WTC11 (cell line): ENCODE data around the gene EEIG1. TPM values are rescaled to one million over a fixed set of nuclear protein-coding genes. Genes with fewer than 3 reads are reported as not detected.

ENCODE experiments used
- ATAC-seq: fragments of 200-7000 bp; cut with Tn5 transposase; 2 replicates; pipeline ENCODE4 v1.10.0; 2021; ENCODE audit warnings: mild to moderate bottlenecking, moderate library complexity
- CTCF ChIA-PET: fragments of 300-600 bp; sonication (Branson Sonifier 250); formaldehyde crosslinking; loops from one replicate; lab custom pipeline; 2021; ENCODE audit warnings: antibody characterized with exemption; lab: Charles Lee
- POLR2A ChIA-PET: fragments of 350-600 bp; sonication (Branson Sonifier 250); formaldehyde crosslinking; loops from one replicate; lab custom pipeline; 2021; ENCODE audit warnings: antibody characterized with exemption; lab: Charles Lee
- DNase-seq: peaks from one replicate; pipeline ENCODE4 v3.0.0; 2021; ENCODE audit warnings: low spot score
- H3K27ac Mint-ChIP-seq: 2 replicates; pipeline ENCODE4 v1.8.0; 2021; ENCODE audit warnings: mixed read lengths
- H3K27me3 Mint-ChIP-seq: 2 replicates; pipeline ENCODE4 v1.8.0; 2021; ENCODE audit warnings: low read depth, mild to moderate bottlenecking, moderate library complexity, mixed read lengths
- H3K36me3 Mint-ChIP-seq: 2 replicates; pipeline ENCODE4 v1.8.0; 2021; ENCODE audit warnings: mixed read lengths
- H3K4me1 Mint-ChIP-seq: 2 replicates; pipeline ENCODE4 v1.8.0; 2022; ENCODE audit warnings: mixed read lengths
- H3K4me3 Mint-ChIP-seq: 2 replicates; pipeline ENCODE4 v1.8.0; 2021; ENCODE audit warnings: mild to moderate bottlenecking, moderate library complexity, mixed read lengths
- H3K9me3 Mint-ChIP-seq: 2 replicates; pipeline ENCODE4 v1.8.0; 2021; ENCODE audit warnings: mixed read lengths
- ATF3 ChIP-seq: sonication (generic); formaldehyde crosslinking; conservative IDR thresholded peaks from 2 replicates; pipeline ENCODE4 v1.8.1; 2022; ENCODE audit warnings: mild to moderate bottlenecking, missing genetic modification reagents
- E2F4 ChIP-seq: sonication (generic); formaldehyde crosslinking; IDR thresholded peaks from 2 replicates; pipeline ENCODE4 v1.8.1; 2022; ENCODE audit warnings: low read depth, mild to moderate bottlenecking, moderate library complexity, missing genetic modification reagents, borderline replicate concordance
- E2F5 ChIP-seq: sonication (generic); formaldehyde crosslinking; IDR thresholded peaks from 2 replicates; pipeline ENCODE4 v1.8.1; 2022; ENCODE audit warnings: mild to moderate bottlenecking, moderate library complexity, missing genetic modification reagents
- EMX1 ChIP-seq: fragments of 250-450 bp; sonication (Bioruptor Pico); IDR thresholded peaks from 2 replicates; pipeline ENCODE4 v1.8.0; 2021; ENCODE audit warnings: mild to moderate bottlenecking
- ETV6 ChIP-seq: sonication (generic); formaldehyde crosslinking; IDR thresholded peaks from 2 replicates; pipeline ENCODE4 v1.8.1; 2022; ENCODE audit warnings: mild to moderate bottlenecking, missing genetic modification reagents
- FOXJ3 ChIP-seq: sonication (generic); formaldehyde crosslinking; IDR thresholded peaks from 2 replicates; pipeline ENCODE4 v1.9.0; 2021; ENCODE audit warnings: missing genetic modification reagents, mild to moderate bottlenecking, borderline replicate concordance
- IRF2 ChIP-seq: sonication (generic); formaldehyde crosslinking; IDR thresholded peaks from 2 replicates; pipeline ENCODE4 v1.8.0; 2022; ENCODE audit warnings: low read depth, missing genetic modification reagents, borderline replicate concordance
- JUN ChIP-seq: sonication (generic); formaldehyde crosslinking; IDR thresholded peaks from 2 replicates; pipeline ENCODE4 v1.8.0; 2023; ENCODE audit warnings: mild to moderate bottlenecking, missing genetic modification reagents
- NR1H2 ChIP-seq: sonication (generic); formaldehyde crosslinking; IDR thresholded peaks from 2 replicates; pipeline ENCODE4 v1.9.0; 2021; ENCODE audit warnings: mild to moderate bottlenecking, moderate library complexity, missing genetic modification reagents
- NR3C1 ChIP-seq: sonication (generic); formaldehyde crosslinking; conservative IDR thresholded peaks from 2 replicates; pipeline ENCODE4 v1.8.1; 2023; ENCODE audit warnings: low read depth, mild to moderate bottlenecking, missing genetic modification reagents
- PRRX2 ChIP-seq: fragments of 250-450 bp; sonication (Bioruptor Pico); IDR thresholded peaks from 2 replicates; pipeline ENCODE4 v1.8.0; 2021; ENCODE audit warnings: mild to moderate bottlenecking
- RORB ChIP-seq: fragments of 250-450 bp; sonication (Bioruptor Pico); IDR thresholded peaks from 2 replicates; pipeline ENCODE4 v1.9.0; 2021; ENCODE audit warnings: mild to moderate bottlenecking
- ZBTB43 ChIP-seq: sonication (generic); formaldehyde crosslinking; IDR thresholded peaks from 2 replicates; pipeline ENCODE4 v1.8.1; 2023; ENCODE audit warnings: mild to moderate bottlenecking, missing genetic modification reagents
- ZNF317 ChIP-seq: sonication (generic); formaldehyde crosslinking; IDR thresholded peaks from 2 replicates; pipeline ENCODE4 v1.8.1; 2023; ENCODE audit warnings: low read depth, mild to moderate bottlenecking, moderate library complexity, missing genetic modification reagents, borderline replicate concordance
- ZNF671 ChIP-seq: fragments of 250-450 bp; sonication (Bioruptor Pico); IDR thresholded peaks from 2 replicates; pipeline ENCODE4 v1.8.0; 2021; ENCODE audit warnings: mild to moderate bottlenecking
- total RNA-seq: library from RNA; stranded (reverse); gene quantifications from 3 replicates; pipeline ENCODE4 v1.2.3, GENCODE V29; 2021
- TF ChIP-seq, protein P1 (sequence below): sonication (generic); formaldehyde crosslinking; IDR thresholded peaks from 2 replicates; pipeline ENCODE4 v1.8.0; 2022; ENCODE audit warnings: mild to moderate bottlenecking, missing genetic modification reagents
- TF ChIP-seq, protein P2 (sequence below): fragments of 250-450 bp; sonication (Bioruptor Pico); IDR thresholded peaks from 2 replicates; pipeline ENCODE4 v1.9.0; 2021; ENCODE audit warnings: mild to moderate bottlenecking, borderline replicate concordance
- TF ChIP-seq, protein P3 (sequence below): sonication (generic); formaldehyde crosslinking; conservative IDR thresholded peaks from 2 replicates; pipeline ENCODE4 v1.8.1; 2023; ENCODE audit warnings: mild to moderate bottlenecking, low read depth, missing genetic modification reagents, moderate library complexity
- TF ChIP-seq, protein P4 (sequence below): fragments of 200-600 bp; IDR thresholded peaks from 2 replicates; pipeline ENCODE4 v1.8.0; 2022; ENCODE audit warnings: antibody characterized with exemption

The EEIG1 gene
- total RNA-seq, 1 experiment from 2014 or later = 66.4 TPM

GRCh38 chr9:127965953-127966352, 14.8 kb downstream of the EEIG1 start (continued):
- no peak for TF ChIP-seq RORB
- no peak for TF ChIP-seq JUN (CRISPR knock-in tag)
- no peak for TF ChIP-seq NR3C1 (CRISPR knock-in tag)

DNA sequence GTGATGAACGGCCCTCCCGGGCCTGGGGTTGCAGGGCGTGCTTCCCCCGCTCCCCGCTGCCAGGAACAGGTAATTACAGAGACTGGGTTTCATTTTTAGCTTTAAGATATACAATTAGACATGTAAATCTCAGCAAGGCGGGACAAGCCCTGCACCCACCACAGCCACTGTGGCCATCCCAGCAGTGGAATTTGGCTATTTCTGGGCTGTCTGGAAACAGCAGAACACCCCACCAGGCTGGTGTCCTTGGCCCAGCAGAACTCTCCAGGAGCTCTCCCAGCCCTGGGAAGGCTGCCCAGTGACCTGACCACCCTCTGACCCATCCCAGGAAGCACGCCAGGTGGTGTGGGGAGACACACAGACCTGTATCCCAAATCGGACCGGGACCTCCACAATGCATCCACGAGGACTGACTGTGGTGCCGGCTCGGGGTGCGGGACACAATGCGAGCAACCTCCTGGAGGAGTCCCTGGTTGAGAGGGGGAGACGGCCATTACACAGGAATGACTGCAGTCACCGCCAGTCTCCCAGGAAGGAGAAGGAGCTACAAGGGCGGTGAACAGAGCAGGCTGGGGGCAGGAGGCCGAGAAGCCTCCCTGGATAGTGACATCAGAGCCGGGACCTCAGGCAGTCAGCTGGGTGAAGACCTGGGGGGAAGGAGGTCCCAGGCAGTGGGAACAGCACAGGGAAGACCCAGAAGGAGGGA, 17.3 kb downstream of the EEIG1 start:
- ChIA-PET POLR2A (no interaction called here), CTCF (interaction anchor here (0.9 to 3.6 kb wide), 5 partner anchors 8 to 229 kb away, joined by 4 to 43 read pairs (median 5); partner anchors contain the start of gene TOR2A)
- TF ChIP-seq, protein P1, sequence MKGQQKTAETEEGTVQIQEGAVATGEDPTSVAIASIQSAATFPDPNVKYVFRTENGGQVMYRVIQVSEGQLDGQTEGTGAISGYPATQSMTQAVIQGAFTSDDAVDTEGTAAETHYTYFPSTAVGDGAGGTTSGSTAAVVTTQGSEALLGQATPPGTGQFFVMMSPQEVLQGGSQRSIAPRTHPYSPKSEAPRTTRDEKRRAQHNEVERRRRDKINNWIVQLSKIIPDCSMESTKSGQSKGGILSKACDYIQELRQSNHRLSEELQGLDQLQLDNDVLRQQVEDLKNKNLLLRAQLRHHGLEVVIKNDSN (CRISPR knock-in tag) = no peak
- no peak for TF ChIP-seq ZNF317 (CRISPR knock-in tag)
- TF ChIP-seq, protein P2, sequence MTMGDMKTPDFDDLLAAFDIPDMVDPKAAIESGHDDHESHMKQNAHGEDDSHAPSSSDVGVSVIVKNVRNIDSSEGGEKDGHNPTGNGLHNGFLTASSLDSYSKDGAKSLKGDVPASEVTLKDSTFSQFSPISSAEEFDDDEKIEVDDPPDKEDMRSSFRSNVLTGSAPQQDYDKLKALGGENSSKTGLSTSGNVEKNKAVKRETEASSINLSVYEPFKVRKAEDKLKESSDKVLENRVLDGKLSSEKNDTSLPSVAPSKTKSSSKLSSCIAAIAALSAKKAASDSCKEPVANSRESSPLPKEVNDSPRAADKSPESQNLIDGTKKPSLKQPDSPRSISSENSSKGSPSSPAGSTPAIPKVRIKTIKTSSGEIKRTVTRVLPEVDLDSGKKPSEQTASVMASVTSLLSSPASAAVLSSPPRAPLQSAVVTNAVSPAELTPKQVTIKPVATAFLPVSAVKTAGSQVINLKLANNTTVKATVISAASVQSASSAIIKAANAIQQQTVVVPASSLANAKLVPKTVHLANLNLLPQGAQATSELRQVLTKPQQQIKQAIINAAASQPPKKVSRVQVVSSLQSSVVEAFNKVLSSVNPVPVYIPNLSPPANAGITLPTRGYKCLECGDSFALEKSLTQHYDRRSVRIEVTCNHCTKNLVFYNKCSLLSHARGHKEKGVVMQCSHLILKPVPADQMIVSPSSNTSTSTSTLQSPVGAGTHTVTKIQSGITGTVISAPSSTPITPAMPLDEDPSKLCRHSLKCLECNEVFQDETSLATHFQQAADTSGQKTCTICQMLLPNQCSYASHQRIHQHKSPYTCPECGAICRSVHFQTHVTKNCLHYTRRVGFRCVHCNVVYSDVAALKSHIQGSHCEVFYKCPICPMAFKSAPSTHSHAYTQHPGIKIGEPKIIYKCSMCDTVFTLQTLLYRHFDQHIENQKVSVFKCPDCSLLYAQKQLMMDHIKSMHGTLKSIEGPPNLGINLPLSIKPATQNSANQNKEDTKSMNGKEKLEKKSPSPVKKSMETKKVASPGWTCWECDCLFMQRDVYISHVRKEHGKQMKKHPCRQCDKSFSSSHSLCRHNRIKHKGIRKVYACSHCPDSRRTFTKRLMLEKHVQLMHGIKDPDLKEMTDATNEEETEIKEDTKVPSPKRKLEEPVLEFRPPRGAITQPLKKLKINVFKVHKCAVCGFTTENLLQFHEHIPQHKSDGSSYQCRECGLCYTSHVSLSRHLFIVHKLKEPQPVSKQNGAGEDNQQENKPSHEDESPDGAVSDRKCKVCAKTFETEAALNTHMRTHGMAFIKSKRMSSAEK (CRISPR knock-in tag) = no peak
- peaks cover 71% of the 10 kb centered on the region for H3K4me1 Mint-ChIP-seq
- H3K9me3 Mint-ChIP-seq = peaks cover 4% of the 10 kb centered on the region; the same call in 1 of the 2 replicates
- no peaks in the 10 kb centered on the region for H3K36me3 Mint-ChIP-seq
- DNase-seq = no peak
- H3K27me3 Mint-ChIP-seq = no peaks in the 10 kb centered on the region
- no peak for ATAC-seq
- no peak overlapping the region for H3K4me3 Mint-ChIP-seq
- H3K27ac Mint-ChIP-seq = peak overlapping the region; percentile 53; the same call in 1 of the 2 replicates

DNA sequence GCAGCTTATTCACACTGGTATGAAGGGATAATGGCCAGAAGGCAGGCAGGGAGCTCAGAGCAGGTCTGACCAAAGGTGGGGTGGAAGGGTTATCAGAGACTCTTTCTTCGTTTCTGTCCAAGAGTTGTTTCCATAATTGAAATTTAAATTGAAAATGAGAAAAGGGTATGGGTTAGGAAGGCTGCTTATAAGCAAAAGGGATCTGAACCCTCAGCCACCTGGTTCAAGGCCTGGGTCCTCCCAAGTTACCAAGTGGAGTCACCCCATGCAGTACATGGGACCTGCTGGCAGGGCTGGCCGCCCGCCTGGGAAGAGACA, 17.8 kb downstream of the EEIG1 start:
- Mint-ChIP-seq H3K27ac (peak overlapping the region; percentile 72; the same call in 1 of the 2 replicates), H3K4me1 (peaks cover 68% of the 10 kb centered on the region), H3K27me3 (no peaks in the 10 kb centered on the region), H3K9me3 (peaks cover 4% of the 10 kb centered on the region; the same call in 1 of the 2 replicates), H3K4me3 (no peak overlapping the region), H3K36me3 (no peaks in the 10 kb centered on the region)
- DNase-seq (no peak), ATAC-seq (no peak)
- POLR2A ChIA-PET = no interaction called here
- CTCF ChIA-PET = interaction anchor here (1.2 to 3.6 kb wide), 5 partner anchors 8 to 228 kb away, joined by 4 to 43 read pairs (median 5); partner anchors contain the start of gene TOR2A
- TF ChIP-seq, protein P3, sequence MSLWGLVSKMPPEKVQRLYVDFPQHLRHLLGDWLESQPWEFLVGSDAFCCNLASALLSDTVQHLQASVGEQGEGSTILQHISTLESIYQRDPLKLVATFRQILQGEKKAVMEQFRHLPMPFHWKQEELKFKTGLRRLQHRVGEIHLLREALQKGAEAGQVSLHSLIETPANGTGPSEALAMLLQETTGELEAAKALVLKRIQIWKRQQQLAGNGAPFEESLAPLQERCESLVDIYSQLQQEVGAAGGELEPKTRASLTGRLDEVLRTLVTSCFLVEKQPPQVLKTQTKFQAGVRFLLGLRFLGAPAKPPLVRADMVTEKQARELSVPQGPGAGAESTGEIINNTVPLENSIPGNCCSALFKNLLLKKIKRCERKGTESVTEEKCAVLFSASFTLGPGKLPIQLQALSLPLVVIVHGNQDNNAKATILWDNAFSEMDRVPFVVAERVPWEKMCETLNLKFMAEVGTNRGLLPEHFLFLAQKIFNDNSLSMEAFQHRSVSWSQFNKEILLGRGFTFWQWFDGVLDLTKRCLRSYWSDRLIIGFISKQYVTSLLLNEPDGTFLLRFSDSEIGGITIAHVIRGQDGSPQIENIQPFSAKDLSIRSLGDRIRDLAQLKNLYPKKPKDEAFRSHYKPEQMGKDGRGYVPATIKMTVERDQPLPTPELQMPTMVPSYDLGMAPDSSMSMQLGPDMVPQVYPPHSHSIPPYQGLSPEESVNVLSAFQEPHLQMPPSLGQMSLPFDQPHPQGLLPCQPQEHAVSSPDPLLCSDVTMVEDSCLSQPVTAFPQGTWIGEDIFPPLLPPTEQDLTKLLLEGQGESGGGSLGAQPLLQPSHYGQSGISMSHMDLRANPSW (CRISPR knock-in tag) = no peak
- TF ChIP-seq, protein P4, sequence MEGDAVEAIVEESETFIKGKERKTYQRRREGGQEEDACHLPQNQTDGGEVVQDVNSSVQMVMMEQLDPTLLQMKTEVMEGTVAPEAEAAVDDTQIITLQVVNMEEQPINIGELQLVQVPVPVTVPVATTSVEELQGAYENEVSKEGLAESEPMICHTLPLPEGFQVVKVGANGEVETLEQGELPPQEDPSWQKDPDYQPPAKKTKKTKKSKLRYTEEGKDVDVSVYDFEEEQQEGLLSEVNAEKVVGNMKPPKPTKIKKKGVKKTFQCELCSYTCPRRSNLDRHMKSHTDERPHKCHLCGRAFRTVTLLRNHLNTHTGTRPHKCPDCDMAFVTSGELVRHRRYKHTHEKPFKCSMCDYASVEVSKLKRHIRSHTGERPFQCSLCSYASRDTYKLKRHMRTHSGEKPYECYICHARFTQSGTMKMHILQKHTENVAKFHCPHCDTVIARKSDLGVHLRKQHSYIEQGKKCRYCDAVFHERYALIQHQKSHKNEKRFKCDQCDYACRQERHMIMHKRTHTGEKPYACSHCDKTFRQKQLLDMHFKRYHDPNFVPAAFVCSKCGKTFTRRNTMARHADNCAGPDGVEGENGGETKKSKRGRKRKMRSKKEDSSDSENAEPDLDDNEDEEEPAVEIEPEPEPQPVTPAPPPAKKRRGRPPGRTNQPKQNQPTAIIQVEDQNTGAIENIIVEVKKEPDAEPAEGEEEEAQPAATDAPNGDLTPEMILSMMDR = no peak
- no peak for TF ChIP-seq ZNF671 (CRISPR knock-in tag)
- TF ChIP-seq ZNF317 (CRISPR knock-in tag) = no peak
- no peak for TF ChIP-seq PRRX2 (CRISPR knock-in tag)
- no peak for TF ChIP-seq FOXJ3
- no peak for TF ChIP-seq ATF3 (CRISPR knock-in tag)
- no peak for TF ChIP-seq IRF2 (CRISPR knock-in tag)
- TF ChIP-seq ZBTB43 (CRISPR knock-in tag) = no peak
- no peak for TF ChIP-seq ETV6
- no peak for TF ChIP-seq NR1H2 (CRISPR knock-in tag)
- no peak for TF ChIP-seq E2F4 (CRISPR knock-in tag)
- TF ChIP-seq EMX1 (CRISPR knock-in tag) = no peak
- TF ChIP-seq E2F5 (CRISPR knock-in tag) = no peak
